ENCODE results near the gene NR2E1.

Gene NR2E1

GRCh38 chr6:108156938-108157233 is 8.9 kb upstream of the NR2E1 start:
- DNase-seq, result no peak

- no peak for DNase-seq
Measured at GRCh38 chr6:108157234-108157980, 8.4 kb upstream of the NR2E1 start.

GRCh38 chr6:108157981-108158525 is 7.8 kb upstream of the NR2E1 start:
- DNase-seq, result no peak

- no peak for DNase-seq
Measured at GRCh38 chr6:108159981-108160380, 5.8 kb upstream of the NR2E1 start.

GRCh38 chr6:108161724-108162282 is 4.0 kb upstream of the NR2E1 start:
- DNase-seq, result no peak

- DNase-seq, result no peak
Measured at GRCh38 chr6:108163267-108163643, 2.6 kb upstream of the NR2E1 start.

GRCh38 chr6:108163644-108164542 is 1.9 kb upstream of the NR2E1 start:
- no peak for DNase-seq

GRCh38 chr6:108164543-108164814 is 1.3 kb upstream of the NR2E1 start:
- no peak for DNase-seq

- DNase-seq, result no peak
Measured at GRCh38 chr6:108164815-108165706, 761 bp upstream of the NR2E1 start.

GRCh38 chr6:108166664-108167448 is 1.0 kb downstream of the NR2E1 start:
- DNase-seq, result no peak

GRCh38 chr6:108167449-108168089 is 1.7 kb downstream of the NR2E1 start:
- no peak for DNase-seq

- no peak for DNase-seq
Measured at GRCh38 chr6:108168090-108168463, 2.3 kb downstream of the NR2E1 start.

GRCh38 chr6:108168501-108169463 is 3.0 kb downstream of the NR2E1 start:
- no peak for DNase-seq

- no peak for DNase-seq
Measured at GRCh38 chr6:108169464-108170331, 3.9 kb downstream of the NR2E1 start.

- DNase-seq, result no peak
Measured at GRCh38 chr6:108170332-108171290, 4.8 kb downstream of the NR2E1 start.

- DNase-seq, result no peak
Measured at GRCh38 chr6:108171291-108171917, 5.6 kb downstream of the NR2E1 start.

GRCh38 chr6:108171918-108172516 is 6.2 kb downstream of the NR2E1 start:
- no peak for DNase-seq
